GM21825 (cell line): ENCODE results near the gene TTC1.

Source experiments
- ATAC-seq: cut with Tn5 transposase; IDR thresholded peaks from one replicate; pipeline ENCODE4 v1.9.1; 2021; ENCODE audit warnings: mild to moderate bottlenecking, moderate library complexity; ENCODE audit not compliant: unreplicated experiment

The TTC1 gene

DNA sequence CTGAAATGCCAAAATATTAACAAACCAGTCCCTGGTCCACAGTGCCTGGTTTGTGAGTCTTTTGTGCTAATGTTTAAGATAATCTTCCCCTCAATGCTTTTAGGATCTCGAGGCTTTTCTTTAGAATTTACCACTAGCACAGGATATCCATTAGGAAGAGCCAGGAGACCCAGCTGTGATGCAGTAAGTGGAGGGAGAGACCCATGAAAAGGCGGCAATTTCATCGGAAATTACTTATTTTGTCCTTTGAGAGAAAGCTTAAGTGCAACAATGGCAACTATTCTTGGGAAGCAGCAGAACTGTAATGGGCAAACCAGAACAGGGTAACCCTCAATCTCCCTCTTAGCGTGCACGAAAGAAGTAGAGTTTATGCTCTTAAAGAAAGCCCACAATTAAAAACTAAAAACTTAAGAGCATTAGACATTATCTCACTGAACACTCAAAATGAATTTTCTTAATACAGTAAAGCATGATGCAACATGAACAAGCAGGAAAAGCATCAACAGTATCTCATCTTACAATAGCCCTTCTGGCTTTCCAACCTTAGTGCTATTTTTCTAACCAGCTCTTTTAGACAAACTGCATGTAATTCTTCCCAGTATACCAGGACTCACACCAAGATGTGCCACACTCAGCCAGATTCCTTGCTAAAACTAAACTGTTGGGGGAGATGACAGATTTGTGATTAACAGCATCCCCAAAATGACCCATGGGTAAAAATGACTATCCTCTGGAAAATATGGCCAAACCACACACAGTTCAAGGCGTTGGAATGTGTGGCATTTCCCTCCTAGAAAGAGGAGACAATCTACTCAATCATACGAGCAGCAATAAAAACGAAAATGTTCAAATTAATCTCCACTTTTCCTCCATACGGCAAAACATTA, 73.9 kb downstream of the TTC1 start:
- no peak for ATAC-seq

DNA sequence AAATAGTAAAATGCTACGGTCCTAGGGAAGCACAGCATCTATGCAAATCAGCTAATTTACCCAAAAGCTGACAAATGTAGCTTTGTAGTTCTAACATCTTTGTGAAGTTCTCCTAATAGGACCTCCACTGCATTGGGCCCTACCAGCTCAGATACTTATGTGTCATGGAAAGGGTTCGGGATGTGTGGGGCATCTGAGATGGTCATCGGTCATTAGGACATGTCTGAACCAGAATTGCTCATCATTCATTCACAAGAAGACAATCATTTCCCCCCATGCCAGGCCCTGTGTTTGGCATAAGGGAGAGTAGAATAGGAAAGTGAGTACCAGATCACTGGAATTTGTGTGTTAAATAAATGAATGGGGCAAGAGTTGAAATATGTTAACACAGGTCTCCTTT, 74.6 kb downstream of the TTC1 start:
- ATAC-seq, result no peak

DNA sequence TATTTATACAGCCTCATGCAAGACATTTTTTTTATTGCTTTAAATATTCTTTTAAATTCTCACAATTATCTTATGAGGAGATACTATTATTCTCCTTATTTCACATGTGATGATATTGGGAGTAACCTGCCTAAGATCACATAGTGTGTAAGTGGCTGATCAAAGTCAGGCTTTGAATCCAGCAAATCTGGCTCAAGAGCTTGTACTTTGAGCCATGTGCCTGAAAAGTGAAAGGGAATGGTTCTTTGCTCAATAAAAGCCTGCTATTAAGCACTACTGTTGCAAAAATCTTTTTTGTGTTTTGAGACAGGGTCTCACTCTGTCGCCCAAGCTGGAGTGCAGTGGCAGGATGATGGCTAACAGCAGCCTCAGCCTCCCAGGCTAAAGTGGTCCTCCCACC, 75.2 kb downstream of the TTC1 start:
- no peak for ATAC-seq

DNA sequence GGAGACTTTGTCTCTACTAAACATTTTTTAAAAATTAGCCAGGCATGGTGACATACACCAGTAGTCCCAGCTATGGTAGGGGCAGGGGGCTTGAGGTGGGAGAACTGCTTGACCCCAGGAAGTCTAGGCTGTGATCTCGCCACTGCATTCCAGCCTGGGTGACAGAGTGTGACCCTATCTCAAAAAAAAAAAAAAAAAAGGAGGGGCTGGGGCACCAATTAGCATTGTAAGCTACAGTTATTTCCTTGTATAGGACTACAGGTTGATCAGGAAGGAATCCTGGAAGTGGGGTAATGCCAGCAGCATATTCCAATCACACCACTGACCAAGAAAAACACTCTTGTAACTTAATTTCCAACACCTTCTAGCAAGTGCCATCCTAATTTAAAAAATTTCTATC, 78.3 kb downstream of the TTC1 start:
- no peak for ATAC-seq

DNA sequence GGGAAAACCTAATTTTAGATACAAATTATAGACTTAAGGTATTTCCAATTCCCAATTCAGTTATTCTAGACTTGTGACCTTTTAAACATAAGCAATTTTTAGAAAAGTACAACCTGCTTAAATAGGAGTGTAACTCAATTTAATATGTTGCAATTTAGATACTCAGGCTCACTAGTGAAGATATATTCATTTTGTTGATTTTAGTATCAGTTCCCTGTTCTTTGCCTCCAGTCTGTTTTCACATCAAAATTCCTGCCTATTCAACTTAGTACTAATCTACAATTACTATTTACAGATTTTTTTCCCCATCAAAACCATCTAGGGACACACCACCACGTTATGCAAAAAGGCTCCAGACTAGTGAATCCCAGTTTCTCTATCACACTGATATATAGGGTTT, 79.9 kb downstream of the TTC1 start:
- ATAC-seq, result no peak

DNA sequence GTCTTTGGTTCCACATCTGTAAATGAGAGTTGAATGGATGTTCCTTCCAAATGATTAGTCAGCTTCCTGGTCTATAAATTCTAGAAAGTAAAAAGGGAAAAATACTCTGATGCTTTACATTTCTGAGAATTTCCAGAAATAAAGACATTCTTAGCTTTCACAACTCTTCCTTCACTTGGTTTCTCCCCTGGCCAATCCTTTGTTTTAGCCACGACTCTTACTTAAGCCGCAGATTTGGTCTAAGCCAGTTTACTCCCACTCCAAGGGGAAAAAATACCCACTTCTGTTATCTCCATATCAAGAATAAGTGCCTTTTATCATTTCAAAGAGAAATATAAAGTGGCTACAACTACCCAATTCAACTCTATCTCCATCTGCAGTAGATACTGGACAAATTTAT, 80.6 kb downstream of the TTC1 start:
- ATAC-seq, result no peak

DNA sequence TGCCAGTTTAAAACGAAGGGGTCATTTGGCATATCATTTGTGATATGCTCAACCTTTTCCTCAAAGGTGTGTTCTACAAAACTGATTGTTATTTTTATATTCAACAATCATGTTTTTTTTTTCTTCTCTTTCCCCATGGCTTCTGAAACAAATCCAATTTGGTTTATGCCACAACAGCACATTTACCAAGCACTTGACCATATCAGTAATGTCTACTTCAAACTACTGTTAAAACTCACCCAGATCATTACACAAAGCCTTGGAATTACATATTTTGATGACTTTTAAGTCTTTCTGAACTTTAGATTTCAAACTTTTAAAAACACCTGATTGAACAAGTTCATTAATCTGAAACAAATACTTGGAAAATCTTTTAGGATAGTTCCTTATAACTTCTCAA, 81.1 kb downstream of the TTC1 start:
- no peak for ATAC-seq

DNA sequence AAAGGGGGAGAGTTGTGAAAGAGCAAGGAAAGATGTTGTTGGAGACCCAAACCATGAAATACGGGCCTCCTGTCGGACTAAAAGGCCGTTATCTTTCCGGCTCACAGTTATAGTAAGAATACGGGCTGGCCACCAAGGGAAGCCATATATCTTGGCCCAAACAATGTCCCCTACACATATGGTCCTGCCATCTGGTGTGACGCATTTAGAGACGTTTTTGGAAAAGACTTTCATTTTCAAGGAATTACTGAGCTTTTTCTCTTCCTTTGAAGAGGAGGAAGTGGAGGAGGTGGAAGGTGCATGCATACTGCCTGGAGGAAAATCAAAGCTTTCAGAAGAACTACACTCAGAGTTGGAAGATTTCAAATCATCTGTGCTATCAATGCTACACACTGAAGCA, 83.6 kb downstream of the TTC1 start:
- no peak for ATAC-seq

DNA sequence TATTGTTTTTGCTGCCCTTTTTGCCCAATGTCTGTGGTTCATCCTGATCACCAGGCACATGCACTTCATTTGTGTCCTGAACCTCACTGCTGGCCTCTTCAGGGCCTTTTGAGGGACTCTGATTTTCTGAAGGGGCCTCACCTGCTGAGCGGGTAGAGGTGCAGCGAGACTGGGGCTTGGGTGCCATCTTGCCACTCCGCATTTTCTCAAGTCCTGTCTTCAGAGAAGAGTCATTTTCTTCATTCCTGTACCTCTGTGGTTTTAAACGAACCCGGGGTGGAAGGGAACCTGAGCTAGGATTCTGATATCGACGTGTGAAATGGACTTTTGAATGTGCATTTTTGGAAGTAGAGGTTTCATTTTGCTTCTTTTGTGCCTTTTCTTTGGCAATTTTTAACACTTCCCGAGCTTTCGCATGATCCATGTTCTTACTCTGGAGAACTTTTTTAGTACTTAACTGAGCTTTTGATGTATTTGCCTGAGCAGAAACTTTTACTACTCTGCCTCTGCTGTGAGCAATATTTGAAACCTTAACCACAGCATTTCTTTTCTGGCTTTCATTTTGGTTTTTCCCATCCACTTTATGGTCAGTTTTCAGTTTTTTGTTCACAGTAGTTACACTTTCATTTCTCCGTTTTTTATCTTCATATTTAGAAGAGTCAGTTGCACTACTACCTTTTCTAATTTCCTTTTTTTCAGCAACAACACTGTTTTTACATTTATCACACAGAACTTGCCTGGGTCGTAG, 84.2 kb downstream of the TTC1 start:
- ATAC-seq, result peak; percentile 70

DNA sequence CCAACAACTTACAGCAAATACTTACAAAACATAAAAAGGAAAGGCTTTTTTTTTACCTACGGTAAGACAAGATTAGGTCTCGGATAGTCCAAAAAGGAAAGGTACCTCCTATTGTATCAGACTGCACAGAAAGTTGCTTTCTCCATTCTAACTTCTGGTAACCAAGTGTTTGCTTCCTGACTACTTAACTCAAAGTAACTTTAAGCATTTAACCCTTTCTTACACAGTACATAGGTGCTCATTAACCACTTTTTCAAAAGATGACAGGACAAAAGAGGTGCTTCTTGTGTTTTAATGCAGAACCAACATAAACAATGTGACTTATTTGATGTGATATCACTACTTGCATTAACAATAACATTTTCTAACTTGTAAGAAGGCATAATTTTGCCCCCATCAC, 87.2 kb downstream of the TTC1 start:
- ATAC-seq, result no peak

DNA sequence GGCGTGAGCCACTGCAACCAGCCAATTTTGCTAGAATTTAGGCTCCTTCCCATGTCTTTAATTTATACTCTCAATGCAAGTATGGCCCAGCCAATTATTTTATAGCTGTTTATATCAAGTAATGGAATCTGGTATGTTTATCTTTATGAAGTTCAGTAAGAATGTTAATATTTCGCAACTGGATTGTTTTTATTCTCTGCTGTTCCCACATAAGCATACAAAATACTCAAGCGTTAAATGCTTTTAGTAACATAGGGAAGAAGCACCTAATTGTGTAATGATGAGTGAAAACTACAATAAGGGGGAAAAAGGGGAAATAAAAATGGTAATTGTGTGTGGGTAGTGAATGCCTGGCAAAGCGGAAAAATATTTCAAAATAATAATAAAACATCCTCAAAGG, 89.1 kb downstream of the TTC1 start:
- no peak for ATAC-seq

DNA sequence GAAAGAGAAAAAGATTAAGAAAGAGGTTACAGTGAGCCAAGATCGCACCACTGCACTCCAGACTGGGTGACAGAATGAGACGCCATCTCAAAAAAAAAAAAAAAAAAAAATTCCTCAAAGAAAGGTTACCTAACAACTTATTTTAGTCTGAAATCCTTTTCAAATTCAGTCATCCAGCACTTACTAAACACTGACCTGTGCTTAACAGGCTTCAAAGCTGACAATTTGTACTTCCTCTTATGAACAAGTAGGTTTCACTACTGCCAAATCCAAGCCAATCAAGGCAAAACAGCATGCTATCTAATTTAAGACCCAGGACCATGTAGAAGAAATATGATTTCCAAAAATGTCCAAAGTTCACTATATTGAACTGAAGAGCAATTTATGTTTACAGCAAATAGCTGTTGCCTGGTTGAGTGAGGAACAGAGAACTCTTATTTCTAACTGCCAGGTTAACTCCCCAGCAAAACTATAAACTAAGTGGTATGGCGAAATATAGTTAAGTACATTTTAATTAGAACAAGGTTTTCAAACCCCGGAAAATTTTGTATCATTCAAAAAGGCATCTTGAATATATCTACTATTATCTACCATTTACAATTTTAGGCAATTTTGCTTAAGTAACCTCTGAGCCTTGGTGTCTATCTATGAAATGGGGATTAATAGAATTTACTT, 96.9 kb downstream of the TTC1 start:
- ATAC-seq, result peak; percentile 83

DNA sequence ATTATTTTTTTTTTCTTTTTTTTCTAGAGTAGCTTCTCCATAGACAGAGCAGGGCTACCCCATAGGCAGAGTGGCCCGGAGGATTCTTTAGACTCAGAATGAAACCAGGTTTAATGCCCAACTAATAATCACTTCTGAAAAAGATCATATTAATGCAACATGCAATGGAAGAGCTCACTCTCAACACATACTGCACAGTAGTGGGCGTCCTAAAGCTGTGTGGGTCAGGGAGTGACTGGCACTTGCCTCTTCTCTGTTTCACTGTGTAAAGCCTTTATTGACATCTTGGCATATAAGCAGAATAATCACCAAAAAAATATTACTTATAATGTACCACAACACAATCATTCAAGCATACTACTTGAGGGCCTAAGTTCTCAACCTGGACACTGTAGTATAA, 99.2 kb downstream of the TTC1 start:
- ATAC-seq, result no peak
